Neural crest cell (in vitro differentiated cells): ENCODE results near the gene SLC10A2. TPM values are rescaled to one million over a fixed set of nuclear protein-coding genes. Genes with fewer than 3 reads are reported as not detected.

Experiments
- DNase-seq: peaks from one replicate; pipeline ENCODE4 v3.0.0; 2021; ENCODE audit warnings: low read depth, mixed read lengths, low spot score
- H3K27ac Mint-ChIP-seq: one replicate; pipeline ENCODE4 v1.8.0; 2021; ENCODE audit warnings: mild to moderate bottlenecking, mixed read lengths; ENCODE audit not compliant: unreplicated experiment
- H3K27me3 Mint-ChIP-seq: 2 replicates; pipeline ENCODE4 v1.8.0; 2021; ENCODE audit warnings: low read depth, mild to moderate bottlenecking, mixed read lengths
- H3K36me3 Mint-ChIP-seq: 2 replicates; pipeline ENCODE4 v1.8.0; 2021; ENCODE audit warnings: low read depth, mild to moderate bottlenecking, mixed read lengths
- H3K4me1 Mint-ChIP-seq: 2 replicates; pipeline ENCODE4 v1.8.0; 2021; ENCODE audit warnings: mixed read lengths
- H3K4me3 Mint-ChIP-seq: one replicate; pipeline ENCODE4 v1.8.0; 2021; ENCODE audit warnings: mild to moderate bottlenecking, mixed read lengths
- H3K9me3 Mint-ChIP-seq: 2 replicates; pipeline ENCODE4 v1.8.0; 2021; ENCODE audit warnings: mixed read lengths
- total RNA-seq: library from RNA; stranded (reverse); gene quantifications from 2 replicates; pipeline ENCODE4 v1.2.1, GENCODE V29; 2021
- TF ChIP-seq, protein P1 (sequence below): fragments of 200-600 bp; sonication (generic); conservative IDR thresholded peaks from 2 replicates; pipeline ENCODE4 v1.5.0; 2021; ENCODE audit warnings: antibody characterized with exemption, mild to moderate bottlenecking

SLC10A2 gene
- total RNA-seq, 1 donor from 2014 or later = 0.09 TPM

DNA sequence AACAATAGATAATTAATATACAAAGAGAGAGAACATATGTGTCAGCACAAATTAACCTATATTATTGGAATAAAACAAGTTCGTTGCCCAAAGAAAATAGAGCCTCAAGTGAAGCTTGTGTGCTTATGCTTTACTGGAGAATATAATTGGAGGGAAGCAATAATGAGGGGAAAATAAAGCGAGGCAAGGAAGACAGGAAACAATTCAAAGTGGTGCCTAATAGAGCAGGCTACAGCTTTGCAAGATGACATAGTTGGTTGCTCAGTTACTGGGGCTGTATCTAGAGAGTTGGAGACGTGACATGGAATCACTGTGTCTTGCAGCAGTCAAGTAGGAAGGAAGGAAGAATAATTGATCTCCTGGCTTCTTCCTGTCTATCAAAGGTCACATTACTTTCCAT, 21.1 kb upstream of the SLC10A2 start:
- H3K9me3 Mint-ChIP-seq = peaks cover 4% of the 10 kb centered on the region
- TF ChIP-seq, protein P1, sequence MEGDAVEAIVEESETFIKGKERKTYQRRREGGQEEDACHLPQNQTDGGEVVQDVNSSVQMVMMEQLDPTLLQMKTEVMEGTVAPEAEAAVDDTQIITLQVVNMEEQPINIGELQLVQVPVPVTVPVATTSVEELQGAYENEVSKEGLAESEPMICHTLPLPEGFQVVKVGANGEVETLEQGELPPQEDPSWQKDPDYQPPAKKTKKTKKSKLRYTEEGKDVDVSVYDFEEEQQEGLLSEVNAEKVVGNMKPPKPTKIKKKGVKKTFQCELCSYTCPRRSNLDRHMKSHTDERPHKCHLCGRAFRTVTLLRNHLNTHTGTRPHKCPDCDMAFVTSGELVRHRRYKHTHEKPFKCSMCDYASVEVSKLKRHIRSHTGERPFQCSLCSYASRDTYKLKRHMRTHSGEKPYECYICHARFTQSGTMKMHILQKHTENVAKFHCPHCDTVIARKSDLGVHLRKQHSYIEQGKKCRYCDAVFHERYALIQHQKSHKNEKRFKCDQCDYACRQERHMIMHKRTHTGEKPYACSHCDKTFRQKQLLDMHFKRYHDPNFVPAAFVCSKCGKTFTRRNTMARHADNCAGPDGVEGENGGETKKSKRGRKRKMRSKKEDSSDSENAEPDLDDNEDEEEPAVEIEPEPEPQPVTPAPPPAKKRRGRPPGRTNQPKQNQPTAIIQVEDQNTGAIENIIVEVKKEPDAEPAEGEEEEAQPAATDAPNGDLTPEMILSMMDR = no peak
- H3K4me1 Mint-ChIP-seq = no peaks in the 10 kb centered on the region
- DNase-seq = no peak
- H3K27me3 Mint-ChIP-seq = no peaks in the 10 kb centered on the region
- H3K36me3 Mint-ChIP-seq = peaks cover 5% of the 10 kb centered on the region
- H3K27ac Mint-ChIP-seq = no peak overlapping the region
- H3K4me3 Mint-ChIP-seq = no peak overlapping the region

DNA sequence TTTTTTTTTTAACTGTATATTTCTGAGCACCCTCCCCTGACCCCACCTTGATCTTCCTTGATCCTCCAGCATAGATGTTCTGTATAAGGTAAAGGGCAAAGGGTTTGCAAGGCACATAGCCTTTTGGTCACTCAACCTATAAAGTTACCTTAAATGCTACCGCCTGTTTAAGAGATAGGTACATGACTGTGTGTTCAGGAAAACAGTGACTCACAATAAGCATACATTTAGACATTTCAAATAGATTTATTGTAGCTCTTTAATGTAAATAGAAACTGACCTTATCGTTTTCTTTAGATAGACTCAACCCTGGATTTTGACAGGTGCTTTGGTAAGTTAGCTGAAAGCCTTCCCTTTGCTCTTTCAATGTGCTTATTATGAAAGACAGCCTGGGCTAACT, 15.2 kb upstream of the SLC10A2 start:
- H3K4me1 Mint-ChIP-seq = no peaks in the 10 kb centered on the region
- H3K36me3 Mint-ChIP-seq = no peaks in the 10 kb centered on the region
- H3K27ac Mint-ChIP-seq = no peak overlapping the region
- peaks cover 7% of the 10 kb centered on the region for H3K9me3 Mint-ChIP-seq
- no peaks in the 10 kb centered on the region for H3K27me3 Mint-ChIP-seq
- no peak overlapping the region for H3K4me3 Mint-ChIP-seq
- TF ChIP-seq, protein P1 = no peak
- DNase-seq = no peak

DNA sequence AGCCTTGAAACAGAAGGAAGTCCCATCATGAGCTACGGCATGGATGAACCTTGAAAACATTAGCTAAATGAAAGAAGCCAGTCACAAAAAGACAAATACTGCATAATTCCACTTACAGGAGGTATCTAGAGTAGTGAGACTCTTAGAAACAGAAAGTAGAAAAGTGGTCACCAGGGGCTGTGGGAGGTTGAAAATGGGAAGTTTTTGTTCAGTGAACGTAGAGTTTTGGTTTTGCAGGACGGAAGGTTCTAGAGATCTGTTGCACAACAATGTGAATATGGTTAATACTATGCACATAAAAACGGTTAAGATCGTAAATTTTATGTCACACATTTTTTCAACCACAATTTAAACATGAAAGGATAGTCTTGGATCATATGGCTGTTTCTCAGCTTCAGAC, 11.9 kb upstream of the SLC10A2 start:
- H3K4me1 Mint-ChIP-seq = no peaks in the 10 kb centered on the region
- DNase-seq = no peak
- no peak overlapping the region for H3K4me3 Mint-ChIP-seq
- no peaks in the 10 kb centered on the region for H3K36me3 Mint-ChIP-seq
- H3K27ac Mint-ChIP-seq = no peak overlapping the region
- H3K9me3 Mint-ChIP-seq = peaks cover 9% of the 10 kb centered on the region
- TF ChIP-seq, protein P1 = no peak
- H3K27me3 Mint-ChIP-seq = no peaks in the 10 kb centered on the region

DNA sequence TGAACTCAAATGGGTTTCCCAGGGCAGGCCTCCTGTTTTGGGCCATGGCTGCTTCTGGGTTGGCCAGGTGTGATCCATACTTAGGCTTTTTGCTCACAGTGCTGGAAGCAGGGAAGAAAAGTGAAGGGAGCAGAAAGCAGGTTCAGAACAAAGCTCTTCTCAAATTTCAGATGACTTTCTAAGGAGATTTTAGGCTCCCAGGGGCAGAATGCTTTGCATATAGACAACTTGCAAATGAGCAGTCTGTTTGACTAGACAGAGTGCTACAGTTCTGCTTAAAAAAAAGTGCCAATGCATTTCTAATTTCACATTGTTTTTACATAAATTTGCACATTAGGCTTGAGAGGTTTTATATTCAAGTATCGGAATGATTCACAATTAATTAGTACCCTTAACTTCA, 2.6 kb upstream of the SLC10A2 start:
- H3K27me3 Mint-ChIP-seq = no peaks in the 10 kb centered on the region
- H3K9me3 Mint-ChIP-seq = peaks cover 6% of the 10 kb centered on the region
- peak overlapping the region; percentile 85 for H3K27ac Mint-ChIP-seq
- DNase-seq = no peak
- H3K4me3 Mint-ChIP-seq = no peak overlapping the region
- no peaks in the 10 kb centered on the region for H3K36me3 Mint-ChIP-seq
- H3K4me1 Mint-ChIP-seq = peaks cover 40% of the 10 kb centered on the region
- TF ChIP-seq, protein P1 = no peak

DNA sequence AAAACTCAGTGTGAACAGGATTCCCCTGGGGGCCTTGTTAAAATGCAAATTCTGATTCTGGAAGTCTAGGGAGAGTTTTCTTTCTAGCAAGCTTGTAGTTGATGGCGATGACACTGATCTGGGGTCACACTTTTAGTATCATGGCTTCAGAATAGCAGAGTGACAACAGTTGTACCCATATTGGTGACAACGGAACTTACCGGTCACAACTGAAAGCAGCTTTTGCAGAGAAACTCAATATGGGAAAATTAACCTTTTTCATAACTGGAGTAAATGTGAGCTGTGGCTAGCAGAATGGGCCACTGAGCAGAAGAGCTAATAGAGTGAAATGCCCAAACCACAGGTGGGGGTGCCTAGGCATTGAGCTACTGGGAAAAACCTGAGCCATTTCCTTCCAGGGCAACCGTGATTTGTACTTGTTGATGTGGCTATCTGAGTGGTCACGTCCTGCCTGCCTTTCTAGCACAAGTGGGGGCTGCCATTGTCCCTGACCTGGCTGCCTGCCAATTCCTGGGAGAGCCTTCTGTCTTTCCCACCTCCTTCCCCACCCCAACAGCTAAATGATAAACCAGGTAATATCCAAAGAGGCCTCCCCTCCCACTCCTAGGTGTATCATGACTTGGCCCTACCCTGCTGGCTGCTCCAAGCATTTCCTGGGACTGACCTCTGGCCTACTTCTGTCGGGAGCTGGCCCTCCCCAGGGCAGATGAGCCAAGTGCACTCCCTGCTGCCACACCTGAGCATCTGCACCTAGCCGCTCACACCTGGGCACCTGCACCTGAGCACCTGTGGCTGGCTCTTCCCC, 1.7 kb upstream of the SLC10A2 start:
- H3K27ac Mint-ChIP-seq = peak overlapping the region; percentile 85
- no peak for DNase-seq
- no peaks in the 10 kb centered on the region for H3K27me3 Mint-ChIP-seq
- no peak overlapping the region for H3K4me3 Mint-ChIP-seq
- H3K9me3 Mint-ChIP-seq = peaks cover 4% of the 10 kb centered on the region
- H3K36me3 Mint-ChIP-seq = no peaks in the 10 kb centered on the region
- TF ChIP-seq, protein P1 = no peak
- peaks cover 40% of the 10 kb centered on the region for H3K4me1 Mint-ChIP-seq
